Inferior parietal cortex (tissue), 1 donor: ENCODE measurements around the gene STAB1.

Source experiments
- DNase-seq: peaks from one replicate; pipeline ENCODE4 v3.0.0-alpha.2; 2016; ENCODE audit errors: extremely low spot score

The STAB1 gene

GRCh38 chr3:52534281-52535183 is 39.4 kb downstream of the STAB1 start:
- DNase-seq = no peak

GRCh38 chr3:52535411-52536111 is 40.4 kb downstream of the STAB1 start:
- DNase-seq = no peak

- no peak for DNase-seq
Observed at GRCh38 chr3:52536112-52536368, 40.9 kb downstream of the STAB1 start.

GRCh38 chr3:52536369-52537164 is 41.4 kb downstream of the STAB1 start, which contains the start of gene UQCC5:
Gene UQCC5, plus strand, starts transcription at chr3:52536605. Its CDS starts 151 bp downstream, at chr3:52536756.
- peak; percentile 97 for DNase-seq

- DNase-seq = no peak
Observed at GRCh38 chr3:52537165-52537620, 42.1 kb downstream of the STAB1 start.

- DNase-seq = no peak
Observed at GRCh38 chr3:52537726-52538421, 42.7 kb downstream of the STAB1 start.

- DNase-seq = no peak
Observed at GRCh38 chr3:52539010-52539653, 44.0 kb downstream of the STAB1 start.

GRCh38 chr3:52541050-52541449 is 45.9 kb downstream of the STAB1 start:
- no peak for DNase-seq

- DNase-seq = no peak
Observed at GRCh38 chr3:52544937-52545336, 49.8 kb downstream of the STAB1 start.

GRCh38 chr3:52546111-52546901 is 51.2 kb downstream of the STAB1 start:
- DNase-seq = no peak

- no peak for DNase-seq
Observed at GRCh38 chr3:52547143-52547542, 52.0 kb downstream of the STAB1 start.

- no peak for DNase-seq
Observed at GRCh38 chr3:52551118-52551517, 56.0 kb downstream of the STAB1 start.

GRCh38 chr3:52552089-52552488 is 57.0 kb downstream of the STAB1 start:
- DNase-seq = no peak

GRCh38 chr3:52554026-52554755 is 59.1 kb downstream of the STAB1 start:
- no peak for DNase-seq

- DNase-seq = no peak
Observed at GRCh38 chr3:52555056-52555455, 59.9 kb downstream of the STAB1 start.

GRCh38 chr3:52557011-52557960 is 62.1 kb downstream of the STAB1 start:
- no peak for DNase-seq

- DNase-seq = no peak
Observed at GRCh38 chr3:52558436-52558835, 63.3 kb downstream of the STAB1 start.

GRCh38 chr3:52561028-52561747 is 66.0 kb downstream of the STAB1 start:
- no peak for DNase-seq
